GM21526 (cell line): ENCODE measurements around the gene KIAA1549.

ENCODE experiments used
- ATAC-seq: cut with Tn5 transposase; IDR thresholded peaks from one replicate; pipeline ENCODE4 v1.9.1; 2021; ENCODE audit warnings: moderate library complexity; ENCODE audit not compliant: unreplicated experiment, low FRiP score

The KIAA1549 gene

DNA sequence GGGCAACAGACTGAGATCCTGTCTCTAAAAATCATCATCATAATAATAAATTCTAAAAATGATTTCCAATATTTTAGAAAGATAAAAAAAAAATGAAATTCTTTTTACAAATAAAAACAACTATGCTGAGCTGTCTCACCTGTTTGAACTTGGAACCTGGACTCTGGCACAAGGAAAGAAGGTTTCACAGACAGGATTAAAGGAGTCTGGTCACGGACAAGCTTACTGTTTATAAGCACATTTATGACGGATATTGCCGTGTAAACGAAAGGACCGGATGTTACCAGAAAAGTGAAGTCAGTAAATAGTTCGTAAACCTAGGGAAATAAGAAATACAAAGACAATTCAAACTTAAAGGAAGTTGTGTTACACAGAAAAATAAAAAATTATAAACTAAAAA is 70.2 kb downstream of the KIAA1549 start:
- no peak for ATAC-seq

DNA sequence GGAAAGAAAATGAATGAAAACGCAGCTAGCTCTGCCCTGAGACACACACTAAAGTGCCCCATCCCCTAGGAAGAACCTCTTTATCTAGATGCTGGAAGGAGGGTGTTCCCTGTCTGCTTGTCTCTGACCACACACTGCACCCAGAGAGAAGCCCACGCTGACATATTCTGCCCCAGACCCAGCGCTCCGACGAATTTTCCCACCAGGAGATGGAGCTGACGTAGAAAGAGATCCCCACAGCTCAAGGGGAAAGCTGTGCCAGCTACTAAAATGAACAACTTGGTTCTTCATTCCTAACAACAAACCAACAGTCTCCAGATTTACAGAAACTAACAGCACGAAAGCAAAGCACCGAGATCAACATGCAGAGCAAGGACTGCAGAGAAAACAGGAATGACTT is 73.3 kb downstream of the KIAA1549 start:
- no peak for ATAC-seq

DNA sequence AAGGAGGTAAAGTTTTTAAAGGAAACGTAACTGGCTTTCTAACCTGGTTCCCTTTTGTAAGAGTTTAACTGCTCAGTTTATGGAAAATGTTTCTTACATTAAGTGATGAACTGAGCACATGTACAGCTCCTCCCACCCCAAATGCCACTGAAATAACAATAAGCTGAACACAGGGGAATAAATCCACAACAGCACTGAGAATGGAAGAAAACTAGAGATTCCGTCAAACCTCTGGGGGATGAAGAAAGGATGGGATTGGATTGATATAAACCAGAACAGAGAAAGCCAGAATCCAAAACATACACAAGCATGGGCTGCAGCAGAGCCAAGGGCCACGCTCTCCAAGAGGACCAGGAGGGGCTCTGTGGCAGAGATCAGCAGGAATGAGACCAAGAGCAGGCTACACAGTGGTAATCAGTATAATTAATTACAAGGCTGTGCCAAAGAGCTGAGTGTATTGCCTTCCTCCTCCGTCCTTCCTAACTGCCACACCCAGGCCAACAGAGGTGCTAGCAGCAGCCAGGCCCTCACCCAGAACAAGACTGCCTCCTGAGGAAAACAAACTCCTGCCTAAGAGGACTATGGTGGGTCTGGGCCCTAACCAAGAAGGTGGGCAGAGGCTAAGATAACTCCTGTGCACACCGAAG is 73.9 kb downstream of the KIAA1549 start:
- ATAC-seq, result no peak

DNA sequence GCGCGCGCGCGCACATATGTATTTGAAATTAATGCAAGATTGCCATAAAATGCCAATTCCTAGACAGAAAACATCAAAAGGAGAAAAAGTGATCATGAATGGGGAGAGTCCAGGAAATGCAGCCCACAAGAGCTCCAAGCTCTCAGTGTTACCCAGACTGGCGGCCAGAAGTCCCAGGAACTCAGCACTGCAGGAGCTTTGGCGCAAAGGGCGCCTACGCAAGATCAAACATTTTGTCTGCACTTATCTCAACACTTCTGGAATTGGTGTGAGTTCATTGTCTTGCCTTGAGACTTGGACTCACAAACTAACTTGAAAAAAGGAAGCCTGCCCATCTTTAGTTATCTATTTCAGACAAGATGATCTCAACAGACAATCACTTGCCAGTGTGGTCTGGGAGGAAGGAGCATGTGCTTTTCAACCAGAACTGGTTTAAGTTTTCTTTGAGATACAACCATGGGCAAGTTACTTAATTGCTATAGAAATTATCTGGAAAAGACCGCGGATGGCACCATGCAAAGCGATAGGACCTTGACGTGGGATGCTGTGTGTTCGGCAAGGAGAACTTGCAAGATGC is 77.2 kb downstream of the KIAA1549 start:
- ATAC-seq, result no peak

DNA sequence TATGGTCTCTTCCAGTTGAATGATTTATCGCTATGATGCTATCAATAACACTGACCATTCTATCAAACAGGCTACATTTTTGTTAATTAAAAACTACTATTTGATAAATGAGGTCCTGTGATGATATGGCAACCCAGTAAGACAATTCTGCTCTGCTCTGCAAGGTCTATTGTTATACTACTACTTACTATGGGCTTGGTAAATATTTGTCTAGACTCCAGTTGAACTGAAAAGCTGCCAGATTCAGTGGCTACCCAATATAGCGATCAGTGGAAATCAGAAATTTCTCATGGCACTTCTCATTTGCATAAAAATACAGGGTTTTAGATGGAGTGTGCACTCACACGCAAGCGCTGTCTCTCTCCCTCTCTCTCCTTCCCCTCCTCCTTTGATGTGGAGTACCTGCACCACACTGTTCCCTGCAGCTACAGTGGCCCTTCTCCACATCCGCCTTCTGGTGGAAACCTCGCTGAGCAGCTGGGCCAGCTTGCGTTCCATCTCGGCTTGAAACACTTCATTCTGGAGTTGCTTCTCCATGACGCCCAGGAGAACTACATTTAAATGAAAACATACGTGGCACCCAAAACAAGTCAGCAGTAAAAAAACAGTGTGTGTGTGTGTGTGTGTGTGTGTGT is 77.9 kb downstream of the KIAA1549 start:
- no peak for ATAC-seq

DNA sequence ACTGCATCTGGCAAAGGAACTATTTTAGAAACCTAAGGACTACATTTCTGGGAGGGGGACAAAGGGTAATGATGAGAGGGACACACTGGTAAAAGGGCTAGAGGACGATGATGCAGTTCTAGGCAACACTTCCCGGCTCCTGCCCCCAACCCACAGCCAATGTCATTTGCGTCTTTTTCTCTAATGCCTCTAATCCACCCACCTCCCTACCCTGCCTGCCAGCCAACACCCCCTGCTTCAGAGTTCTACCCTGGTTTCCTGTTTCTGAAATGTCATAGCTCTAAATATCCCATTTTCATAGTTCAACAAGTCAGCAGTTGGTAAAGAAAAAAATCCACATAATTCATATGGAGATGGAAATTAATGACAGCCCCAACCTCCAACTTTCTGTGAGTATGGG is 79.0 kb downstream of the KIAA1549 start:
- ATAC-seq, result no peak

DNA sequence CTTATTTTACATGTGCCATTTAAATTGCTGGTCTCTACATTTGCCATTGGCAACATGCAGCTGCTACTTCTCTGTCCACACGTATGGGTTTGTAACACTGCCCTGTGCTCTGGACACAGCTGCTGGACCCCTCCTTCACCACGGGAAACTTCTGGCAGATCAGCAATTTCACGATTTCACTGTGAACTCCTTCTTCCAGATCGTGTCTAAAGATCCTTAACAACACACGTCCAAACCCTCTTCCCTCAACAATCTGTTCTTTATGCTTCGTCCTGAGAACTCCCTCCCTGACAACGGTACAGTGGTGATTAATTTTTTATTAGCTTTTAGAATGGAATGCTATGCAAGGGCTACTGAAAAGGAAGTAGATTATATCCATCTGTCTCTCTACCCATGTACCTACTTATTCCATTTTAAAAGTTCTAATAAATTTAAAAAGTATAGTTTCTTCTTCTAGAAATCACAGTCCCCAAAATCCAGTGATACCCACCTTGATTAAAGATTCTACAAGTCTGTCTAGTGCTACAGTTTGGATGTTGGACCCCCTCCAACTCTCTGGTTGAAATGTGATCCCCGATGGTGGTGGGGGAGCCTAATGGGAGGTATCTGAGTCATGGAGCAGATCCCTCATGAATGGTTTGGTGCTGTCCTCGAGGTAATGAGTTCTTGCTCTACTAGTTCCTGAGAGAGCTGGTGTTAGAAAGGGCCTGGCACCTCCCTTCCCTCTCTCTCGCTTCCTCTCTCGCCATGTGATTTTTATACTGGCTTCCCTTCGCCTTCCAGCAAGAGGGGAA is 81.0 kb downstream of the KIAA1549 start:
- ATAC-seq, result no peak

DNA sequence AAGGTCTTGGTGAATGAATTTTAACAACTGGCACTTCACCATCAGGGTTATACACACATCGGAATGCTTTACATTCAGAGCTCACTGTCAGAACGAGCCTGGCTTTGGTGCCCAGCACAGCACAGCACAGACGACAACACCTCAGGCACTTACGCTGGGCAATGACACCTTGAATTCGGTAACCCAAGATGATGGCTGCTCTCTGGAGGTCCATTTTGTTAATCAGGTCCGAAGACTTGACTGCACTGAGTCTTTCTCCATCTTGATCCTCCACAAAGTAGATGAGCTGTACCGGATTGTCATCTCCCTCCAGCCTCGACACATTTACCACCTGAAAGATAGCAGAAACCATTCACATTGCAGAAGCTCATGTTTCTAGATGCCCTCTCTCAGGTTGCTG is 82.4 kb downstream of the KIAA1549 start:
- no peak for ATAC-seq

DNA sequence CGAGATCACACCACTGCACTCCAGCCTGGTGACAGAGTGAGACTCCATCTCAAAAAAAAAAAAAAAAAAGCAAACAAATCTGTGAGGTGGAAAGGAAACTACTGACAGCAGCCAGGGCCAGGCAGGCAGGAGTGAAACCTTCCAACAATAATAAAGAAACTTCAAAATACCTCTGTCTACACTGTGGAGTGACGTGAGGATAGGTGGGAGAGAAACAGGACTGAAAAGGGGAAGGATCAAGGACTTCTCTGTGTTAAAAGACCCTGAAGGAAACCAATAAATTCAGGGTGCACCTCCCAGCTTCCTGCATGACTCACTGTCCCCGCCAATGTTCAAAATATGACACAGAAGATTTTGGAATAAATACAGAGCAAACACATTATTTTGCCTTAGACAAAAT is 82.9 kb downstream of the KIAA1549 start:
- ATAC-seq, result no peak

DNA sequence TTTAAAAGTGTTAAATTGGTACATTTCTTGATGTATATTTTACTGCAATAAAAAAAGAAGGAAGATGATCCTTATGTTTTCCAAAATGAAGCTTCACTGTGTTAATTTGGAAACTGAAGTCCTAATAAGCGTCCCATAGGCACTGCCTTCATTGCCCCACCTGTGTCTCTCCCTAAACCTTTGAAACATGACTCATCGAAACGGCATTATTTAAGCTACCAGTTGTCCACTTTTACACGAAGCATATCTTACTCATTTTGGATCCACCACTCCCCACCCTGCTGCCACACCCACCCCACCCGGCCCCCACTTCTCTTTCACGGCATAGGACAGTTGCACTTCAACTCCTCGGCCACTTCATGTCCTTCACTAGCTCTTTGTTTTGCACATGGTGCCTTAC is 85.5 kb downstream of the KIAA1549 start:
- ATAC-seq, result no peak

DNA sequence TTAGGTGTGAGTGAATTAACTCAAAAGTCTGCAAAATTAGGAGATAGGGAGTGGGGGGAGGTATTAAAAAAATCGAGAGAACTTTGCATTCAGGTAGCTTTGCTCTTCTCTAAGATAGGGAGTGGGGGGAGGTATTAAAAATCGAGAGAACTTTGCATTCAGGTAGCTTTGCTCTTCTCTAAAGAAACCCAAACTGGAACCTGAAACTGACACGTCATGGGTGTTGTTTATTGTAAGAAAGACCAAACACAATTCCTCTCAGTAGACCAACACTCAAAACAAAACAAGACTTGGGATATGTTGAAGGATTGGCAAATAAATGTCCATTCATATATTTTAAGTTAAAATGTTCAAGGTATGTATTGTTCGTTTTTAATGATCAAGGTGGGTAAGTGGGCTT is 87.9 kb downstream of the KIAA1549 start:
- no peak for ATAC-seq

DNA sequence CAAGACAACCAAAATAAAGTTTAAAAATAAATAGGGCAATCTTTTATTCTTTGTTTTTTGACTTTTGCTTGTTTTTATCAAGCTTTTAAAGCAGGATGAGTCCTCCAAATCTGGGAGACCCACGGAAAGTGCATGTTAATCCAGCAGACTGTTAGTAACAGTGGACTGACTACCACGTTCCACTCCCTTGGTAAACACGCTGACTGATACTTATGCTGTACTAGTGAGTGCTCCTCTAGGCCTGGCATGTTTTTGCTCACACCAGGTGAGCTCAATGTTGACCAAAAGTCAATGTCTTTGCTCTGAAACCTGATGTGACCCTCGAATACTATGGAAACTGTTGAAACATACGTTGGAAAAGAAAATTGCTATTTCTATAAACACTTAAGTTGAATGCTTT is 88.4 kb downstream of the KIAA1549 start:
- no peak for ATAC-seq

DNA sequence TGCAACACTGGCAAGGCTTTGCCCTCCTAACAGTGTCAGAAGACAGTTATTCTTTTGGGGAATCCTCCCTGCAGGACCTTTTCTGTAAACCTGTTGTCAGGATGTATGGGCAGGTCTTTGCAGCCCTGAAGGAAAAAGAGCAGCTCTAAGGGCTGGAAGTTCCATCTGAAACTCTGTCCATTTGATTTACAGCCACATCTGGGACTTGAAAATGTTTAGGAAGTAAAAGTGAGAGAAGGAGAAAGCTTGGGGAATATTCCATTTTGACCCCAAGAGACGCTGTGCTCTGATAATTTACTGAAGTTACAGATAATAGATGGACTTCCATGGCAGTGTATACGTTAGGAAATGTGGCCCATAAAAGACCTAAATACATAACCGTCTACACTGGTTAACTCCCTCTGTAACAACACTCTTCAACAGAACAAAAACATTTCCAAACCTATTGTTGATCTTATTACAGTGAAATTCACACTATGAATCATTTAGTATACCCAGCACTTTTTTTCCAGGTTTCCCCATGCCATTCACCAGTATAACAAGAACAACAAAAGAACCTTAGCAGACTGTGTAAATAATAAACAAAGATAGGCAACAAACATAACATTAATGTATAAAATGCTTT is 89.1 kb downstream of the KIAA1549 start:
- ATAC-seq, result no peak

DNA sequence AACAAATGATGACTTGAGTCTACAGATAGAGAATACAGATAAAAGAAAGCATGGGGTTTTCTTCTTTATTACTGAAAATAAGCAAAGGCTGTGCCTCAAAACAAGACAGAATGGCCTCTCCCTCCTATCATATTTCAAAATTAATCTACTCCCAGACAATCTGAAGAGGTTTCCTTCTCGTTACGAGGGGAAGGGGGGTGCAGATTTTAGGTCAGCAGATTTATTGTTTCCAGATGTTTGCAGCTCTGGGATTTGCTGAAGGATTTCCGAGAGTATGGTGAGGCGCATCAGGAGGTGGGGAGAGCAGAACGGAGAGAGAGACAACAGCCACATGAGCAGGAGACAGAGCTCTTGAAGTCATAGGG is 89.8 kb downstream of the KIAA1549 start:
- ATAC-seq, result no peak

DNA sequence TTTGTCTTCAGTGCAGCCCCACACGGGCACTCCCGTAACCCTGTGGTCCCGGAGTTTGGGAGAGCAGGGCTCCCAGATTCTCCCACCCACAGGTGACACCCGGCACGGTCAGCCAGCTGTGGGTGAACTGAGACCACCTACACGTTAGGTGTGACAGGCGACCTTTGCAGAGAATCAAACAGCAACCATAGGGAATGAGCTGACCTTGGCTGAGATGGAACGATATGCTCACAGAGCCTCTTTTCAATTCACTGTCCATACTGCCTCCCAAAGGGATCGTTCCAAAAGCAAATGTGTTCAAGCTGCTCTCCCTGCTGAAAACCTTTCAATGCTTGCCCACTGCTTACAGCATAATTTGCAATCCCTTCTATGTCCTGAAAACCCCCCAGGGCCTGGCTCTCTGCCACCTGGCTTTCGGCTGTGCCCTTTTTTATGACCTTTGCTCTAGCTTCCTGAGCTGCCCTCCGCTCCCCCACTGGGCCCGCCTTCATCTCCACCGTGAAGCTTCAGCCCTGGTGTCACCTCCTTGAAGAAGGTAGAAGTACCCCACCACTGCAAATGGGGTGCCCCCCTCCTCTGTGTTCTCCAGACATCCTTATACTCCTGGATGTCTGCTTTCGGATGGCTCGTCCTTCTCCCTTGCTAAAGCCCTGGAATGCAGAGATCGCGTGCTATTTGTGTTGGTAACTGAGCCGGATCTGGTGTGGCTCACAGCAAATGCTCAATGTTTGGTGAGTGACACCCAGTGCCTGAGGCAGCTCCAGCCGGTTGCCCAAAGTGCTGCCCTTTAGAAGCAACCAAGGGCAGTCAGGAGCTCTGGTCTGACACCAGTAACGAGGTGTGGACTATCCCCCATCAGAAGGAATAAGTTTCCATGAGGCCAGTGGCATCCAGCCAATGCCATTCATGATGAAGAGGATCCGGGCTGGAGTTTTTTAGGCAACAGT is 90.4 kb downstream of the KIAA1549 start:
- no peak for ATAC-seq

DNA sequence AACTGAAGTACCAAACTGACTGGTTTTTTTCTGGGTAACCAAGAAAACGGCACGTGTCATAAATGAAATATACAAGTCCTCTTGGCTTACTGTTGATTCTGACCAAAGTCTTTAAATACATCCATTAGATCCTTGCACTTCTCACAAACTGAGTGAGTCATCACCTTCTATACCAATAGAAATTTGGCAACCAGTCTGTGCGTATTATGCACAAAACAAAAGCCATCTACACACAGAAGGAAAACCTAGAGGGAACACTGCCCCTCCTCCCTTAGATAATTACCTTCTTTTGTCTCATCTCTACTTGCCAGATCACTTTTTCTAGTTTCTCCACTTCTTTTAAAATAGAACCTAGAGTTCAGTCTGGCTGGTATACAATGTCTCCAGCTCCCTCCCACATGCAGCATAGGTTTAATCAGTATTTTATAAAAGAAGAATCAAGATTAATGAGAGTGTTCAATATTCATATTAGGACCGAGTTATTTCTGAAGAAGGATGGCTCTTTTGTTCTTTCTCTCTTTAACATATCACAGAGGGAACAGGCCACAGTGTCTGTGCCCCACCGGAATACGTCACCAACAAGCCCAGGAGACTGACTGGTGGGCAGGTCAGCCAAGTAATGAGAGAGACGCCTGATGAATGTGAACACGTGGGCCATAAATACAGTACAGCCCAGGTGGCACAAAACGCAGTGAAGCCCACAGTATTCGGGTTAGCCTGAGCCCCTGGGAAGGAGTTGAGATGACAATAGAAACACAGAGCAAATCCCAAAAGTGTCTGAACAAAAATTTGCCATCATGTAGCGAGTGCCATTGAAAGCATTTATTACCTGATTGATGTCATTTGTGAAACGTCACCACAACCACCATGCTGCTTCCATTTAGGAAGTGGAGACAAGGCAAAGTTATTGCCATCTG is 91.3 kb downstream of the KIAA1549 start:
- ATAC-seq, result no peak

DNA sequence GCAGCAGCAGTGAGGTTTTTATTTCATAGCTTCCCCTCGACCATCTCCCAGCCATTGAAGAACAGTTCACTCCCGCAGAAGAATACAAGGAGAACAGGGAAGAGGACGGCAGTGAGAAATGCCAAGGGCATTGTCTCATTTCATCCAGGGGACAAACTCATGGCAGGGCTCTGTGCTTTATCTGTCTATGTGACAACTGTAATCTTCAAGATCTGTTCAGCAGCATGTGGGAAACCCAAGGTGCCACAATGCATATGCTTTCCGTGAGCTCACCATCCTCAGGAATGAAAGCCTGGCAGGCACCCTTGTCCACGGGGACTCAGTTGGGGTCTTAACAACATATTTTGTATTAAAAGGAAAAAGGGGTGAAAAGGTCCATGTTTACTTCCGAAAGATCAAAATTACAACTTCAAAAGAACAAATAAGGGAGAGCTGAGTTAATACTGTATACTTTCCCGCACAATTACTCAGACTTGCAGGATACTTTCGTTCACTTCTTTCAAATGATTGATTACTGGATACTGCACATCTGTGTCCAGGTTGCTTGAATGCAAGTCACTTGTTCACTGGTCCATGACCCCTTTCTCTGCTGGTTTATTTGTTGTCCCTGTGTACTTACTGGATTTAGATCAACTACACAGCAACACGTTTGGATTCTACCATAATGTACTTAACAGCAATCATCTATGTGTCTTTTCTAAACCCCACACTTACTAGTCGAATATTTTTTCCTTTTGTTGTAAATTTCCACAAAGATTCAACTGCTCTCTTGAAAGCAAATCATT is 93.1 kb downstream of the KIAA1549 start:
- ATAC-seq, result no peak

DNA sequence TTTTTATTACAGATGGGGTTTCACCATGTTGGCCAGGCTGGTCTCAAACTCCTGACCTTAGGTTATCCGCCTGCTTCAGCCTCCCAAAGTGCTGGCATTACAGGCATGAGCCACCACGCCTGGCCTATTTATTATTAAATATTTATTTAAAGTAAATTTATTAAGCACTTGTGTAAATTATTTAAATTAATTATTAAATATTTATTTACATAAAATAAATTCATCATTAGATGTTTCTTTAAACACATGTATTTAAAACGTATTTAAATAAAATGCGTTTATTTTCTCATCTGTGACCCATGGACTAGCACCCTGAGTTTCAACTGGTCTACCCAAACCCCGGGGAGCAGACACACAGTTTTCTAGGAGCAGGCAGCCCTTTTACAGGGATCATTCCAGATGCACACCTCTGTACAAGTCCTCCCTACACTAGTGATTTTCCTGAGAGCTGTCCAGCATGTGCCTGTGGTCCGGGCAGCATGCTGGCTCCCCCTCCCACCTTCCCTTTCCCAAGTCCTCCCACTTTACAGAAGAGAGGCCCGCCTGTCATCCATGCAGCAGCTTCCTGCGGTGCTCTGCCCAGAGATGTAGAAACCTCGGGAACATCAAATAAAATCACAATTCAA is 94.0 kb downstream of the KIAA1549 start:
- ATAC-seq, result no peak
